IMR-90 (cell line): ENCODE results near the gene COL24A1. TPM values are rescaled to one million over a fixed set of nuclear protein-coding genes. Genes with fewer than 3 reads are reported as not detected.

Experiments
- ATAC-seq: fragments of 200-7000 bp; cut with Tn5 transposase; 2 replicates; pipeline ENCODE4 v1.9.1; 2020; ENCODE audit warnings: low read depth, mild to moderate bottlenecking, moderate library complexity
- BruUV-seq: library from RNA; stranded (reverse); fragments of 400-500 nt; replicated peaks from 2 replicates; lab custom pipeline; 2021; lab: Mats Ljungman, UMichigan
- CTCF ChIA-PET: fragments of 300-600 bp; formaldehyde crosslinking; extraction: SDS; loops from one replicate; lab custom pipeline; 2021; ENCODE audit warnings: antibody characterized with exemption; lab: Yijun Ruan, JAX
- POLR2A ChIA-PET: fragments of 300-600 bp; sonication (Branson Sonifier 250); formaldehyde crosslinking; loops from one replicate; lab custom pipeline; 2022; ENCODE audit warnings: antibody characterized with exemption; ENCODE audit not compliant: unreplicated experiment; lab: Charles Lee
- DNase-seq: peaks from one replicate; pipeline ENCODE4 v3.0.0; 2013
- H2AFZ ChIP-seq: replicated peaks from 2 replicates; pipeline ENCODE3; 2013; ENCODE audit warnings: low read length, mild to moderate bottlenecking; ENCODE audit not compliant: poor library complexity
- H2AK5ac ChIP-seq: 2 replicates; pipeline ENCODE4 v1.6.1; 2013; ENCODE audit warnings: low read depth, low read length, inconsistent platforms
- H2AK9ac ChIP-seq: replicated peaks from 2 replicates; pipeline ENCODE3; 2013; ENCODE audit warnings: mild to moderate bottlenecking, low read depth, low read length, moderate library complexity; ENCODE audit not compliant: poor library complexity
- H2BK120ac ChIP-seq: 2 replicates; pipeline ENCODE4 v1.6.1; 2013; ENCODE audit warnings: low read depth, low read length, inconsistent platforms
- H2BK15ac ChIP-seq: 3 replicates; pipeline ENCODE4 v1.6.1; 2013; ENCODE audit warnings: low read depth, low read length, inconsistent platforms
- H2BK20ac ChIP-seq: 2 replicates; pipeline ENCODE4 v1.6.1; 2013; ENCODE audit warnings: low read depth, mild to moderate bottlenecking, inconsistent platforms, low read length, moderate library complexity
- H2BK5ac ChIP-seq: 2 replicates; pipeline ENCODE4 v1.6.1; 2013; ENCODE audit warnings: mild to moderate bottlenecking, low read depth, low read length, inconsistent platforms; ENCODE audit not compliant: poor library complexity, severe bottlenecking
- H3K14ac ChIP-seq: replicated peaks from 2 replicates; pipeline ENCODE4 v1.6.1; 2013; ENCODE audit warnings: low read depth, low read length, inconsistent platforms
- H3K18ac ChIP-seq: 2 replicates; pipeline ENCODE4 v1.6.1; 2013; ENCODE audit warnings: low read depth, low read length, control low read depth
- H3K23ac ChIP-seq: 2 replicates; pipeline ENCODE4 v1.6.1; 2013; ENCODE audit warnings: low read depth, low read length, inconsistent platforms
- H3K27ac ChIP-seq: 2 replicates; pipeline ENCODE4 v1.5.1; 2013; ENCODE audit warnings: mild to moderate bottlenecking, control low read depth, low read length; ENCODE audit not compliant: insufficient read depth
- H3K27me3 ChIP-seq: 2 replicates; pipeline ENCODE4 v1.6.1; 2013; ENCODE audit warnings: low read length; ENCODE audit not compliant: control insufficient read depth, insufficient read depth
- H3K36me3 ChIP-seq: 2 replicates; pipeline ENCODE4 v1.6.1; 2013; ENCODE audit warnings: low read length, mixed read lengths; ENCODE audit not compliant: control insufficient read depth, insufficient read depth
- H3K4ac ChIP-seq: 2 replicates; pipeline ENCODE4 v1.6.1; 2013; ENCODE audit warnings: low read depth, low read length, inconsistent platforms
- H3K4me1 ChIP-seq: 2 replicates; pipeline ENCODE4 v1.6.1; 2013; ENCODE audit warnings: low read length, mixed read lengths; ENCODE audit not compliant: control insufficient read depth, insufficient read depth
- H3K4me2 ChIP-seq: 2 replicates; pipeline ENCODE4 v1.6.1; 2013; ENCODE audit warnings: low read depth, mild to moderate bottlenecking, control low read depth, low read length, moderate library complexity
- H3K4me3 ChIP-seq: 2 replicates; pipeline ENCODE4 v1.5.1; 2013; ENCODE audit warnings: low read depth, mild to moderate bottlenecking, control low read depth, low read length, moderate library complexity; ENCODE audit not compliant: insufficient read depth
- H3K56ac ChIP-seq: 2 replicates; pipeline ENCODE4 v1.6.1; 2013; ENCODE audit warnings: low read length, inconsistent platforms; ENCODE audit not compliant: insufficient read depth; ENCODE audit errors: extremely low read depth
- H3K79me1 ChIP-seq, 2 experiments: 2 replicates each; pipeline ENCODE4 v1.6.1; 2013; ENCODE audit warnings: low read length in 2 of 2, inconsistent platforms in 1 of 2, low read depth in 1 of 2
- H3K9ac ChIP-seq: 2 replicates; pipeline ENCODE4 v1.6.1; 2013; ENCODE audit warnings: low read depth, low read length, control low read depth
- H3K9me1 ChIP-seq: 2 replicates; pipeline ENCODE4 v1.6.1; 2013; ENCODE audit warnings: low read length, inconsistent platforms; ENCODE audit not compliant: insufficient read depth
- H3K9me3 ChIP-seq: 2 replicates; pipeline ENCODE4 v1.6.1; 2013; ENCODE audit warnings: low read length; ENCODE audit not compliant: control insufficient read depth, insufficient read depth
- H4K20me1 ChIP-seq: 2 replicates; pipeline ENCODE4 v1.6.1; 2013; ENCODE audit warnings: low read length, inconsistent platforms; ENCODE audit not compliant: insufficient read depth
- H4K5ac ChIP-seq: 2 replicates; pipeline ENCODE4 v1.6.1; 2013; ENCODE audit warnings: mild to moderate bottlenecking, low read depth, low read length, control low read depth
- H4K8ac ChIP-seq, 2 experiments: 2 replicates each; pipeline ENCODE4 v1.6.1; 2013; ENCODE audit warnings: low read depth in 2 of 2, low read length in 2 of 2, control low read depth in 1 of 2, inconsistent platforms in 1 of 2
- H4K91ac ChIP-seq: 2 replicates; pipeline ENCODE4 v1.6.1; 2013; ENCODE audit warnings: low read depth, low read length, inconsistent platforms; ENCODE audit not compliant: insufficient read depth
- CEBPB ChIP-seq: IDR thresholded peaks from 2 replicates; pipeline ENCODE4 v1.6.1; 2012; ENCODE audit warnings: low read depth, low read length, improper control_type of control experiment
- CTCF ChIP-seq: conservative IDR thresholded peaks from 2 replicates; pipeline ENCODE4 v1.5.1; 2012; ENCODE audit warnings: mild to moderate bottlenecking, low read depth, low read length, improper control_type of control experiment
- MAFK ChIP-seq: IDR thresholded peaks from 2 replicates; pipeline ENCODE4 v1.6.1; 2012; ENCODE audit warnings: low read depth, low read length, improper control_type of control experiment
- MXI1 ChIP-seq: IDR thresholded peaks from 2 replicates; pipeline ENCODE4 v1.6.1; 2012; ENCODE audit warnings: low read depth, mild to moderate bottlenecking, low read length, moderate library complexity, borderline replicate concordance
- POLR2A ChIP-seq: IDR thresholded peaks from 2 replicates; pipeline ENCODE4 v1.6.1; 2012; ENCODE audit warnings: mild to moderate bottlenecking, low read depth, low read length
- RCOR1 ChIP-seq: IDR thresholded peaks from 2 replicates; pipeline ENCODE4 v1.6.1; 2012; ENCODE audit warnings: mild to moderate bottlenecking, low read length, improper control_type of control experiment; ENCODE audit not compliant: insufficient replicate concordance
- dilution Hi-C: fragments of 300-500 bp; cut with HindIII; formaldehyde crosslinking; loops from one replicate; pipeline ENCODE4 v1.14.3; 2018; ENCODE audit warnings: low sequenced_read_pairs; ENCODE audit not compliant: unreplicated experiment
- in situ Hi-C: fragments of 300-500 bp; cut with MboI; formaldehyde crosslinking; loops from 3 replicates; pipeline ENCODE4 v1.14.3; 2019; ENCODE audit warnings: low sequenced_read_pairs, inconsistent platforms, mixed read lengths
- intact Hi-C: fragments of 100-400 bp; cut with micrococcal nuclease; formaldehyde crosslinking; loops from 2 replicates; pipeline ENCODE4 v1.10.0; 2022
- polyA plus RNA-seq, 3 experiments: library from polyadenylated mRNA; depleted of rRNA; stranded (reverse); fragments of >200 nt; gene quantifications; 2 replicates each; pipeline ENCODE4 v1.2.3, GENCODE V29; 2012; ENCODE audit warnings: low replicate concordance in 1 of 3
- total RNA-seq: library from RNA; depleted of rRNA; stranded (reverse); fragments of >200 nt; gene quantifications from 2 replicates; pipeline ENCODE4 v1.2.3, GENCODE V29; 2012

The COL24A1 gene
- total and polyA plus RNA-seq, 2 of the 4 experiments (the other 2 are of a cell fraction) = 1.4 to 2.2 TPM

- no peak overlapping the region for H3K4me2 ChIP-seq
- no peak overlapping the region for H4K5ac ChIP-seq
- in situ Hi-C loops = no loop called here
- H3K14ac ChIP-seq = no peak overlapping the region
- no peak overlapping the region for H3K18ac ChIP-seq
- H2AK5ac ChIP-seq = no peak overlapping the region
- H3K56ac ChIP-seq = no peak overlapping the region
- no peak overlapping the region for H2BK120ac ChIP-seq
- no peak overlapping the region for H2BK15ac ChIP-seq
- DNase-seq = no peak
- dilution Hi-C loops = no loop called here
- ChIA-PET CTCF (no interaction called here), POLR2A (no interaction called here)
- ATAC-seq = no peak
- H3K27ac ChIP-seq = no peak overlapping the region
- BruUV-seq = no TSS peak
- H2AFZ ChIP-seq = no peak overlapping the region
- H3K27me3 ChIP-seq = no peaks in the 10 kb centered on the region
- H3K9ac ChIP-seq = no peak overlapping the region
- no peak overlapping the region for H2BK20ac ChIP-seq
- no peak overlapping the region for H3K4ac ChIP-seq
- H4K8ac ChIP-seq = no peak overlapping the region
- H3K9me3 ChIP-seq = no peaks in the 10 kb centered on the region
- H3K36me3 ChIP-seq = no peaks in the 10 kb centered on the region
- H2AK9ac ChIP-seq = no peak overlapping the region
- no peaks in the 10 kb centered on the region for H3K9me1 ChIP-seq
- intact Hi-C loops = no loop called here
- H3K23ac ChIP-seq = no peak overlapping the region
- H4K91ac ChIP-seq = no peak overlapping the region
- TF ChIP-seq CEBPB = no peak
- no peak for TF ChIP-seq RCOR1
- TF ChIP-seq MAFK = no peak
- TF ChIP-seq MXI1 = no peak
- TF ChIP-seq POLR2A = no peak
- TF ChIP-seq CTCF = no peak
- H3K79me1 ChIP-seq = no peaks in the 10 kb centered on the region
- no peaks in the 10 kb centered on the region for H4K20me1 ChIP-seq
- no peak overlapping the region for H2BK5ac ChIP-seq
- H3K4me1 ChIP-seq = peaks cover 2% of the 10 kb centered on the region; the same call in 1 of the 2 replicates
- no peak overlapping the region for H3K4me3 ChIP-seq
Measured at GRCh38 chr1:85867189-85867588, 289.4 kb downstream of the COL24A1 start.
